Right renal cortex interstitium (tissue), 3 donors: ENCODE measurements around the gene TMEM143. TPM values are rescaled to one million over a fixed set of nuclear protein-coding genes. Genes with fewer than 3 reads are reported as not detected.
A peak's percentile ranks its signal among the peaks of the same experiment; 100 is the strongest.
"Not testable (repeated sequence)": the region's sequence is repeated elsewhere in the genome, so short reads cannot be mapped to it uniquely, and the experiment has no call there.

Experiments
- DNase-seq, 3 donors: peaks; one replicate each; pipeline ENCODE4 v3.0.0-alpha.2; 2013; ENCODE audit warnings: low read depth in 3 of 3, low spot score in 2 of 3
- polyA plus RNA-seq, 3 donors: library from polyadenylated mRNA; unstranded; fragments of 120-200 nt; gene quantifications; one replicate each; pipeline ENCODE4 v1.2.1, GENCODE V29; 2013; ENCODE audit not compliant: insufficient read length in 3 of 3

Gene TMEM143
- polyA plus RNA-seq, 3 donors: 7.7 to 9.4 (median 8.3) TPM

- peak in 1 of 3 donors; percentile 66 for DNase-seq
These were observed 27.6 kb upstream of the TMEM143 start, which contains the start of gene KDELR1 for GRCh38 chr19:48391100-48392005. Gene KDELR1 (minus strand): TSS chr19:48391551. CDS start chr19:48391358, 193 bp downstream.

DNA sequence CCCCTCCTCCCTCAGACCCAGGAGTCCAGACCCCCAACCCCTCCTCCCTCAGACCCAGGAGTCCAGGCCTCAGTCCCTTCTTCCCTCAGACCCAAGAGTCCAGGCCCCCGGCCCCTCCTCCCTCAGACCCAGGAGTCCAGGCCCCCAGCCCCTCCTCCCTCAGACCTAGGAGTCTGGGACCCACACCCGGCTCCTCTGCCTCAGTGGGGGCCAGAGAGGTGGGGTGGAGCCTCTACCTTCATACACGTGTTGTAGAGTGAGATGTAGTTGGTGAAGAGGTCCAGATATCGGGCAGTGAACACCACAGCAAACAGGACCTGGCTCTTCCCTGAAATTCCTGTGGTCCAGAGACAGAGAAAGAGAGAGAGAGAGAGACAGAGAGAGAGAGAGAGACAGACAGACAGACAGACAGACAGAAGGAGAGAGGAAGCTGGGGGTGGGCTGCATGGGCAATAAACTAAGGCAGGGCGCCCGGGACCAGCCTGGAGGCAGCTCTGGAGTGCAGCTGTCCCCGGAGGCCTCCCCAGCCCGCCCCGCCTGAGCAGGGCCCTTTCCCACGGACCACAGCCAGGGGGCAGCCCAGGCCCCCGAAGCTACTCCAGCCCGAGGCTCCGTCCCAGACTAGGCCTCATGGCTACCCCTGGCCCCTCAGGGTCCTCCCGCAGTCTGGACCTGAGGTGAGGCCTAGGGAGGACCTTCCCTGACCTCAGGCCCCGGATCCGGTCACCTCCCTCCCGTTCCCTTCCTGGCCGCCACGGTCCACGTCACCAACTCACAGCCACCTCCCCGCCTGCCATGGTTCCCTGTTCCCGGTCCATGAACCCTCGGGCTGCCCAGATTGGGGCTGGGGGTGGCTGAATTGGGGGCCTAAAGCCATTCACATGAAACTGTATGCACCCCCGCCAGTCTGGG is 26.7 kb upstream of the TMEM143 start:
- DNase-seq: no peak

DNA sequence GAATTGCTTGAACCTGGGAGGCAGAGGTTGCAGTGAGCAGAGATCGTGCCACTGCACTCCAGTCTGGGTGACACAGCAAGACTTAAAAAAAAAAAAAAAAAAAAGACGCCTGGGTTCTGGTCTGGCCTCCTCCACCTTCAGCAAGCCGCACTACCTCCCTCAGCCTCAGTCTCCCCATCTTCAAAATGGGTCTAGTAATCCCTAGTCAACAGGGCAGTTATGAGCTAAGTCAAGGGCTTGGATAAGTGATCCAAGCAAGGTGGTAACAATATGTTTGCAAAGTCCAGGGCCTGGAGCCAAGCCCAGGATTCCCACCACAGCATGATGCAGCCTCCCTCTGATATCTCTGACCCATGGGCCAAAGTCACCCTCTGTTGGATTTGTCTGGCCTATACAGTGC is 23.2 kb upstream of the TMEM143 start:
- no peak for DNase-seq

- no peak for DNase-seq
These were observed 21.8 kb upstream of the TMEM143 start for GRCh38 chr19:48385461-48386087.

DNA sequence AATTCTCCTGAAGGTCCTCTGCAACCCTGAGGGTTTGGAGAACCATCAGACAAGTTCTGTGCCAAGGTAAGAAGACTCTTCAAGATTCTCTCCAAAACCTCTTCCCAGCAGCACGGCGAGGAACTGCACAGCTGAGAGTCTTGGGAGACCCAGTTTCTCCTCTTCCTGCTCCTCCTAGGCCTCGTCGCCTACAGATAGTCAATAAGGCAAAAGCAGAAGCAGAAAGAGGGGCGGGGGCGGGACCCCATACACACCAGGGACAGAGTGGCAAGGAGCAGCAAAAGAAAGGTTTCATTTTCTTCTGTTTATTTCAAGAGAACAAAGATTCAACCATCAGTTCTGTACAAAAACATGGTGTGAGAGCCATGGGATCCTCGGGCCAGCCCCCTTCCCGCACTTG is 18.5 kb upstream of the TMEM143 start:
- DNase-seq: no peak

DNA sequence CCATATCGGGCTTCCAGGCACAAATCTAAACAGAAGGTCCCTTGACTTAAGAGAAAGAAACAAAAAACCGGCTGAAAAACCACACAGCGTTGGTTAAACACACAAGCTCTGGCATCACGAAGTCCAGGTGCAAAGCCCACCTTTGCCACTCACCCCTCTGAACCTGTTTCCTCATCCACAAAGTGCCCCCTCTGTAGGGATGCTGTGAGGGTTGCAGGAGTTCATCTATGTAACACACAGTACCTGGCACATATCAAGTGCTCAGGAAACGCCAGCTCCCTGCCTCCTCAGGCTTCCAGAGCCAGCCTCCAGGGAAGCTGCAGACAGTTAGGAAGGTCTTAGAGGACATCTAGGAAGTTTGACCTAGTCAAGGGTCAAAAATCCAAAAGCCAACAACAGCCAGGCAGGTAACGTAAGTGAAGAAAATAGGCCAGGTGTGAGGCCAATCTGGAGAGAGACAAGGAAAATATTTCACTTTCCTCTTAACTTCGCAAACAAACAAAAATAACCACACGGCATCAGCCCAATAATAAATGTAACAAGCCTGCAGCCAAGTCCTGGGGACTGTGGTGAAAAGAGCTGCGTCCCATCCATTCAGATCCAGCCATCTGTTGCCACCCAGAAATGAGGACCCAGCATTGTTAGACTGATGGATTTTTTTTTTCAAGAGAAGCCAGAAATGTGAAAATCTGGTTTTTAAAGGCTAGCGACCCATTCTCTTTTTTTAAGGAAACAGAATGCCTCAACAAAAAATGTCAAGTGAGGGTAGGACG is 17.6 kb upstream of the TMEM143 start:
- no peak for DNase-seq

- DNase-seq: no peak
These were observed 15.3 kb upstream of the TMEM143 start for GRCh38 chr19:48379058-48379457.

DNA sequence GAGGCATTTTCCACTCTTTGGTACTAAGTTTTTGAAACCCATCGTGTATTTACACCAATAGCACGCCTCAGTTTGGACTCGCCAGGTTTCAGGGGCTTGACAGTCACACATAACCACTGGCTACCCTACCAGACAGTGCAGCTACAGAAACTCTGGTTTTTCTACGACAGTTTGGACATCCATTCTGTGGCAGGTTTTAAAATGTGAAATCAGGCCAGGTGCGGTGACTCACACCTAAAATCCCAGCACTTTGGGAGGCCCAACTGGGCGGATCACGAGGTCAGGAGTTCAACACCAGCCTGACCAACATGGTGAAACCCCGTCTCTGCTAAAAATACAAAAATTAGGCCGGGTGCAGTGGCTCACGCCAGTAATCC is 14.4 kb upstream of the TMEM143 start:
- no peak for DNase-seq

DNA sequence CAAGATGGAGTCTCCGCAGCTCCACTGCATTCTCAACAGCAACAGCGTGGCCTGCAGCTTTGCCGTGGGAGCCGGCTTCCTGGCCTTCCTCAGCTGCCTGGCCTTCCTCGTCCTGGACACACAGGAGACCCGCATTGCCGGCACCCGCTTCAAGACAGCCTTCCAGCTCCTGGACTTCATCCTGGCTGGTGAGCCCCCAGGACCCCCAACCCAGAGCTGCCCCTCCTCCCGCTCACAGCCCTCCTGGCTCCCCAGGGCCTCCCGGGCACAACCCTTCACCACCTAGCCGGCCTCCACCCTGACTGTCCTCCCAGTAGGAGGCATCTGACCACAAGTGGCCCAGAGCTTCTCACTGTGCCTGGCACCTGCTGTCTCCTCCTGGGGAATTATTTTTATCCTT is 9.8 kb upstream of the TMEM143 start:
- DNase-seq: no peak

DNA sequence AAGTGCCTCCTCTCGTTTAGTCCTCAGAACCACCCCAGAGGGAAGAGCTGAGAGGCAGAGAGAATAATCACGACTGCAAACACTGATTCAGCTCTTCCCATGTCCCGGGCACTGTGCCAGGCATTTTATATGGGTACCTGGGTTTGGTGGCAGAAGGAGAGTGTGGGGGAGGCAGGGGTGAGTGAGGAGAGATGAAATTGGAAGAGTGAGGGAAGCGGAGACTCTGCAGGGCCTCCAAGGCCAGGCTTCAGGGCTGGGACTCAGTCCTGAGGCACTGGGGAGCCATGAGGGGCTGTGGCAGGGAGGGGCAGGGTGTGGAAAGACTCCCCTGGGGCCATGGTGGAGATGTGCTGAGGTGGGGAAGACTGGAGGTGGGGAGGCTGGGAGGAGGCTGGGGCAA is 9.2 kb upstream of the TMEM143 start:
- no peak for DNase-seq

DNA sequence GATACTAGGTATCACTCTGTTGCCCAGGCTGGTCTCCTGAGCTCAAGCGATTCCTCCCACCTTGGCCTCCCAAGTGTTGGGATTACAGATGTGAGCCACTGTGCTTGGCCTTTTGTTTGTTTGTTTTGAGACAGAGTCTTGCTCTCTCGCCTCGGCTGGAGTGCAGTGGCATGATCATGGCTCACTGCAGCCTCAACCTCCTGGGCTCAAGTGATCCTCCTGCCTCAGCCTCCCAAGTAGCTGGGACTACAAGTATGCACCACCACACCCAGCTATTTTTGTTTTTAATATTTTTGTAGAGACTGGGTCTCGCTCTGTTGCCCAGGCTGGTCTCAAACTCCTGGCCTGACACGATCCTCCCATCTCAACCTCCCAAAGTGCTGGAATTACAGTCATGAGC is 8.0 kb upstream of the TMEM143 start:
- DNase-seq: not testable (repeated sequence)

DNA sequence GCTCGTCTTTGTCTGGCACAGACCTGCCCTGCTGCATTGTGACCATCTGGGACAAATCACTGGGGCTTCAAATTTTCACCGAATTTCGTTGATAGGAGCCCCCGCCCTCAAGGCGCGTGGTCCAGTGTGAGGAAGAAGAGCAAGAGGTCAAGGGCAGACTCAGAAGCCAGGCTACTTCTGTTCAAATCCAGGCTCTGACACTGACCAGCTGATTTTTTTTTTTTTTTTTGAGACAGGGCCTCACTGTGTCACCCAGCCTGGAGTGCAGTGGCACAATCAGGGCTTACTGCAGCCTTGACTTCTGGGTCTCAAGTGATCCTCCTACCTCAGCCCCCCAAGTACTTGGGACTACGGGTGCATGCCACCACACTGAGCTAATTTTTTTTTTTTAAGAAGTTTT is 7.6 kb upstream of the TMEM143 start:
- no peak for DNase-seq

DNA sequence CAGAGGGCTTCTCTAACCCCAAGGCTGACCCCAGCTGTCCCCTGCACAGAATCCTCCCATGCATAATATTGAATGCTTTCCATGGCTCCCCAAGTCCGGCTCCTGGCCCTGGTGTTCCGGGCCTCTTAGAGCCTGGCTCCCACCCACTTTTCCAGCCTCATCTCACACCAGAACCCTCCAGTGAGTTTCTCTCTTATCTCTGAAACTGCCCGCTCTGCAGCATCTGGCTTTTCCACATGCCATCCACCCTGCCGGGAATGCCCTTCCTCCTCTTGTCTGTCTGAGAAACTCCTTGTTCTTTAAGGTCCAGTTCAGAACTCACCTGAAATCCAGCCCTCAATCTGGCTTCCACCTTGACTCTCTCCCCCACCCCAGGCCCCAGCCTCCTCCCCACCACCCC is 7.2 kb upstream of the TMEM143 start:
- DNase-seq: no peak

GRCh38 chr19:48368936-48369335 is 5.2 kb upstream of the TMEM143 start:
- no peak for DNase-seq

- no peak for DNase-seq
These were observed 4.1 kb upstream of the TMEM143 start for GRCh38 chr19:48367855-48368254.

DNA sequence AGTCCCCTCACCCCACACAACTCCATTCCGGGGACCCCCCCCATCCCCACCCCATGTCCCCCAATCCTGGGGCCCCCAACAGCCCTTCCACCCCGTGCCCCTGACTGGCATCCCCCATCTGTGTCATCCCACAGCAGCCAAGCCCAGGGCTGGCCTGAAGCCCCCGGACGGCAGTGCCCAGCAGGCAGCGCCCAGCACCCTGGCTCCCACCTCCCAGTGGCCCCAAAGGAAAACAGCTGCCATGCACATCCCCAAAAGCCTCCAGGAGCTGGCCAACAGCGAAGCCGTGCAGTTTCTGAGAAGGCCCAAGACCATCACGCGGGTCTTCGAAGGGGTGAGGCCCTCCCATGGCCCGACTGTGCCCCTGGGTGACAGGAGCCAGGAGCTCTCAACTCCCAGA is 1.9 kb upstream of the TMEM143 start:
- no peak for DNase-seq

DNA sequence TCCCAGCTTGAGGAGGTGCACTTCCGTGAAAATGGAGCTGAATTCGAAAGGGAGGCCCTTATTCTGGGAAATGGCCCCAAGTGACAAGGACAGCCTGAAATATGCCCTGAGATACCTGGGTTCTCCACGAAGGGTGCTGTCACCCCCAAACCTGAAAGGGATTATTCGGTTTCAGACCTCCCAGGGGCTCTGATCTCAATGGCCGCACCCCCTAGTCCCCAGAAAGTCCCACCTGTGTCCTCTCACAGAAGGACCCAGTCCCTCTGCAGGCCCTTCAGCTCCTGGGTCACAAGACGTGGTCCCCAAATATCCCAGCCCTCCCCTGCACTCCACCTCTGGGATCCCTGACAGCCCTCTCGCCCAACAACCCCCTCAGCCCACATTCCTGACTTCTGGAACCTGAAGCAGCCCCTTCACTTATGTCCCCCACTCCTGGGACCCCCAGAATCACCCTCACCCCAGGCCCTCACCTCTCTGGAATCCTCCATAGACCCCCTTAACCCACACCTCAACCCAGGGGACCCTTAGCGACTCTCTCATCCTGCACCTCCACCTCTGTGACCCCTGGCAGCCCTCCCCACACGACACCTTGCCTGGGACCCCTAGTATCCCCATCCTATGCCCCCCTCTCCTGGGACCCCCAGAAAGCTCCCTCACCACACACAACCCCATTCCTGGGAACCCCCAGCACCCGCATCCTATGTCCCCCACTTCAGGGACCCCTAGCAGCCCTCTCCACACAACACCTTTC is 1.0 kb upstream of the TMEM143 start:
- no peak for DNase-seq

DNA sequence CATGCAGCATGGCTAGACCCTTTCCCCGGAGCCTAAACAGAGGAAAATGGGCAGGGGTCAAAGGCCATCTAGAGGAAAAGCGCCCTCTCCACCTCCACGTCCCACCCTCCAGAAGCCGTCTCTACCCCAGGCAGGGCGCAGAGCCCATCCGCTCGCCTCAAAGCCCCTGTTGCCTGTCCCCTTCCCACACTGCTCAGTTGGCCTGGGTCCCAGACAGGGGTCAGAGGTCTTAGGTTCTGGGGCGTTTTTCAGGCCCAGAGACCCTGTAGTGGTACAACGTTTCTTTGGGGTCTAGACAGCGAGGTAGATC is 285 bp downstream of the TMEM143 start:
- DNase-seq: no peak

DNA sequence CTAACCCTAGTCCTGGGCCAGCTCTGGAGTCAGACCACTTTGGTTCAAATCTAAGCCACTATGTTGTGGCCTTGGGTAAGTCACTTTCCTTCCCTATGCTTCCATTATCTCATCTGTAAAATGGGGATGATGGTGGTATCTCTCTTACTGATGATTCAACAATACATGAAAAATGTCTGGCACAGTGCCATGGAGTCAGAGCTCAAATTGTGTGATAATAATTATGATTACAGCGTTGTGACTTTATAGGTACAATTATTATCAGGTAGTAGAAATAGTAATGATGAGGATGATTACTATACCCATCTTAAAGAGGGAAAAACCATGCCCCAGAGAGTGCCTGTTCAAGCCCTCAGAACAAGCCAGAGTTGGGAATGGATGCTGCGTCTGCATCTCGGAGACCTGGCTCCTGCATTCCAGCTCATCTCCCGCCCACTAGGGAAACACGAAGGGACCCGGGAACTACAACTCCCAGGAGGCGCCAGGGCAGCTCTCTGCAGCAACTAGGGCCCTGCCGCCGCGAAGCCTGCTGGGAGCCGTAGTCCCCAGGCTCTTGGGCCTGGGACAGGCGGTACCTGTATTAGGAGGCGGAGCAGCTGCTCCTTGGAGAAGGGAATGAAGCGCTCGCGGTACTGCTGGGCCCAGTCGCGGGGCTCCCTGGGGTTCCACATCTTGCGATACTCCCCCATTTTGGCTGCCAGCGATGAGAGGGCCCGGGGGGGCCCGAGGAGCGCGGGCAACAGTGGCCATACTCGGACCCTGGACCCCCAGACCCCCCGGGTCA is 832 bp downstream of the TMEM143 start:
- peak; percentile 80 to 90 (median 83) for DNase-seq
